ENCODE data around the gene SNX18.
"Not testable (repeated sequence)": the region's sequence is repeated elsewhere in the genome, so short reads cannot be mapped to it uniquely, and the experiment has no call there.

DNA sequence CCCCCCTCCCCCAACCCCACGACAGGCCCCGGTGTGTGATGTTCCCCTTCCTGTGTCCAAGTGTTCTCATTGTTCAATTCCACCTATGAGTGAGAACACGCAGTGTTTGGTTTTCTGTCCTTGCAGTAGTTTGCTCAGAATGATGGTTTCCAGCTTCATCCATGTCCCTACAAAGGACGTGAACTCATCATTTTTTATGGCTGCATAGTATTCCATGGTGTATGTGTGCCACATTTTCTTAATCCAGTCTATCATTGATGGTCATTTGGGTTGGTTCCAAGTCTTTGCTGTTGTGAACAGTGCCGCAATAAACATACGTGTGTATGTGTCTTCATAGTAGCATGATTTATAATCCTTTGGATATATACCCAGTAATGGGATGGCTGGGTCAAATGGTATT, 18.8 kb downstream of the SNX18 start:
- TF ChIP-seq, protein P1, sequence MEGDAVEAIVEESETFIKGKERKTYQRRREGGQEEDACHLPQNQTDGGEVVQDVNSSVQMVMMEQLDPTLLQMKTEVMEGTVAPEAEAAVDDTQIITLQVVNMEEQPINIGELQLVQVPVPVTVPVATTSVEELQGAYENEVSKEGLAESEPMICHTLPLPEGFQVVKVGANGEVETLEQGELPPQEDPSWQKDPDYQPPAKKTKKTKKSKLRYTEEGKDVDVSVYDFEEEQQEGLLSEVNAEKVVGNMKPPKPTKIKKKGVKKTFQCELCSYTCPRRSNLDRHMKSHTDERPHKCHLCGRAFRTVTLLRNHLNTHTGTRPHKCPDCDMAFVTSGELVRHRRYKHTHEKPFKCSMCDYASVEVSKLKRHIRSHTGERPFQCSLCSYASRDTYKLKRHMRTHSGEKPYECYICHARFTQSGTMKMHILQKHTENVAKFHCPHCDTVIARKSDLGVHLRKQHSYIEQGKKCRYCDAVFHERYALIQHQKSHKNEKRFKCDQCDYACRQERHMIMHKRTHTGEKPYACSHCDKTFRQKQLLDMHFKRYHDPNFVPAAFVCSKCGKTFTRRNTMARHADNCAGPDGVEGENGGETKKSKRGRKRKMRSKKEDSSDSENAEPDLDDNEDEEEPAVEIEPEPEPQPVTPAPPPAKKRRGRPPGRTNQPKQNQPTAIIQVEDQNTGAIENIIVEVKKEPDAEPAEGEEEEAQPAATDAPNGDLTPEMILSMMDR (IDR thresholded peaks at IDR 0.05) = not testable (repeated sequence)
- not testable (repeated sequence) for TF ChIP-seq POLR2A (IDR thresholded peaks at IDR 0.05)
